ENCODE data around the gene SNPH. TPM values are rescaled to one million over a fixed set of nuclear protein-coding genes. Genes with fewer than 3 reads are reported as not detected.
"Not testable (repeated sequence)": the region's sequence is repeated elsewhere in the genome, so short reads cannot be mapped to it uniquely, and the experiment has no call there.

The SNPH gene
- total RNA-seq, 1 experiment from 2014 or later, result 21.4 TPM

DNA sequence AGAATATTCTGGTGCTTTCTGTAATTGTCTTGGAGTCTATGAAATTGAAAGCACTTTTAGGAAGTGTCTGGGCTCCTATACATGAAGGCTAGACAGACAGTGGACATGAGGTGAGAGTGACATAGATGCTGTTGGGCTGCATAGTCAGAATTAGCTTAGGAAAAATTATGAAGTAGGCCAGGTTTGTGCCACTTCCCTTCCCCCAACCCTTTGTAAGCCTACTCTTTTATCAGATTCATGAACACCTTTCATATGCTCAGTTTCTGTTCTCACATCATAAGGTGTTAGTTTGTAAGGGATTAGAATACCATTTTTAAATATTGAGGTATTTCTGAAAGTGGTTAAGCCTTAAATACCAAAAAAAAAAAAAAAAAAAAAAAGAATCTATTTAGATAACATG lies 18.4 kb upstream of the SNPH start:
- H3K27ac ChIP-seq (ENCODE audit: low read length), result no peak overlapping the region
- no peak overlapping the region for H3K4me3 ChIP-seq (ENCODE audit: low read length)
- BruUV-seq (replicated peaks), result no TSS peak
- POLR2A ChIA-PET (ENCODE audit: unreplicated experiment), result no interaction called here
- CTCF ChIA-PET, result no interaction called here
- H2AFZ ChIP-seq (ENCODE audit: low read length), result no peak overlapping the region
- no peaks in the 10 kb centered on the region for H3F3A ChIP-seq (ENCODE audit: low read length, unreplicated experiment)
- H3K4me1 ChIP-seq (ENCODE audit: insufficient read depth, low read length), result 0 out of 2 replicates have a peak, but pooled peaks cover 5% of the 10 kb centered on the region
- intact Hi-C loops (cut with micrococcal nuclease), result no loop called here
- TF ChIP-seq, protein P1, sequence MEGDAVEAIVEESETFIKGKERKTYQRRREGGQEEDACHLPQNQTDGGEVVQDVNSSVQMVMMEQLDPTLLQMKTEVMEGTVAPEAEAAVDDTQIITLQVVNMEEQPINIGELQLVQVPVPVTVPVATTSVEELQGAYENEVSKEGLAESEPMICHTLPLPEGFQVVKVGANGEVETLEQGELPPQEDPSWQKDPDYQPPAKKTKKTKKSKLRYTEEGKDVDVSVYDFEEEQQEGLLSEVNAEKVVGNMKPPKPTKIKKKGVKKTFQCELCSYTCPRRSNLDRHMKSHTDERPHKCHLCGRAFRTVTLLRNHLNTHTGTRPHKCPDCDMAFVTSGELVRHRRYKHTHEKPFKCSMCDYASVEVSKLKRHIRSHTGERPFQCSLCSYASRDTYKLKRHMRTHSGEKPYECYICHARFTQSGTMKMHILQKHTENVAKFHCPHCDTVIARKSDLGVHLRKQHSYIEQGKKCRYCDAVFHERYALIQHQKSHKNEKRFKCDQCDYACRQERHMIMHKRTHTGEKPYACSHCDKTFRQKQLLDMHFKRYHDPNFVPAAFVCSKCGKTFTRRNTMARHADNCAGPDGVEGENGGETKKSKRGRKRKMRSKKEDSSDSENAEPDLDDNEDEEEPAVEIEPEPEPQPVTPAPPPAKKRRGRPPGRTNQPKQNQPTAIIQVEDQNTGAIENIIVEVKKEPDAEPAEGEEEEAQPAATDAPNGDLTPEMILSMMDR (conservative IDR thresholded peaks at IDR 0.05; ENCODE audit: low read depth, low read length), result no peak
- TF ChIP-seq EZH2 (IDR thresholded peaks at IDR 0.05; ENCODE audit: low read length, unreplicated experiment) (no peak), EZH2phosphoT487 (IDR thresholded peaks at IDR 0.05; ENCODE audit: borderline replicate concordance, low read length) (no peak)
- 0 out of 2 replicates have a peak, but pooled peaks cover 8% of the 10 kb centered on the region for H3K27me3 ChIP-seq (ENCODE audit: low read length)
- no peaks in the 10 kb centered on the region for H4K20me1 ChIP-seq (ENCODE audit: low read length)
- no peak overlapping the region for H3K4me2 ChIP-seq (ENCODE audit: low read length)
- H3K36me3 ChIP-seq (ENCODE audit: low read depth, low read length), result no peaks in the 10 kb centered on the region
- ATAC-seq (no peak), DNase-seq (no peak)
- H3K9ac ChIP-seq (ENCODE audit: low read length), result no peak overlapping the region
- H3K79me2 ChIP-seq (ENCODE audit: low read length), result no peaks in the 10 kb centered on the region
- no peaks in the 10 kb centered on the region for H3K9me2 ChIP-seq (replicated peaks; ENCODE audit: low read length)
- H3K9me3 ChIP-seq (ENCODE audit: low read length), result no peaks in the 10 kb centered on the region

DNA sequence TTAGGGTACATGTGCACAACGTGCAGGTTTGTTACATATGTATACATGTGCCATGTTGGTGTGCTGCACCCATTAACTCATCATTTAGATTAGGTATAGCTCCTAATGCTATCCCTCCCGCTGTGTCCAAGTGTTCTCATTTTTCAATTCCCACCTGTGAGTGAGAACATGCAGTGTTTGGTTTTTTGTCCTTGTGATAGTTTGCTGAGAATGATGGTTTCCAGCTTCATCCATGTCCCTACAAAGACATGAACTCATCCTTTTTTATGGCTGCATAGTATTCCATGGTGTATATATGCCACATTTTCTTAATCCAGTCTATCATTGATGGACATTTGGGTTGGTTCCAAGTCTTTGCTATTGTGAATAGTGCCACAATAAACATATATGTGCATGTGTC lies 15.8 kb upstream of the SNPH start:
- H3K9me3 ChIP-seq (ENCODE audit: low read length); BruUV-seq (replicated peaks); H3K4me3 ChIP-seq (ENCODE audit: low read length); H3K27me3 ChIP-seq (ENCODE audit: low read length); H3K9ac ChIP-seq (ENCODE audit: low read length); CTCF ChIA-PET; H3K9me2 ChIP-seq (replicated peaks; ENCODE audit: low read length); H3K36me3 ChIP-seq (ENCODE audit: low read depth, low read length); ATAC-seq; DNase-seq; intact Hi-C loops (cut with micrococcal nuclease); H3K27ac ChIP-seq (ENCODE audit: low read length); POLR2A ChIA-PET (ENCODE audit: unreplicated experiment); H3K4me1 ChIP-seq (ENCODE audit: insufficient read depth, low read length); H3F3A ChIP-seq (ENCODE audit: low read length, unreplicated experiment); H4K20me1 ChIP-seq (ENCODE audit: low read length); H2AFZ ChIP-seq (ENCODE audit: low read length); H3K4me2 ChIP-seq (ENCODE audit: low read length); H3K79me2 ChIP-seq (ENCODE audit: low read length): not testable (repeated sequence)

DNA sequence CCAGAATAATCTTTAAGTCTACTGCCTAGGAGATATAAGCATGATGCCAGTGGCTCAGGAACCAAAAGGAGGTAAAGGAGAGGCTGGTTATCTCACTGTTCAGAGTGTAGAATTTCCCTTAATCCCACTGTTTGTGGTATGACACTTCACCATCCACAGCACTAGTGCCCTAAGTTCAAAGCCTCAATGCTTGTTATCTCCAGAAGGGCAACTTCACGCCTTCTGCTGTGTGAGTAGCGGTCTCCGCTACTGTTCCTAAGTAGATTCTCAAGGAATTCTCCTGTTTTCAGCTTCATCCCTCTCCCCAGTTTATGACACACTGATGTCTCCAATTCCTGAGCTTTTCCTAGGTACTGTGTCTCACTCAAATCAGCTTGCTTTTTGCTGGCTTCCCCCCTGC lies 13.7 kb upstream of the SNPH start:
- no peaks in the 10 kb centered on the region for H3K9me2 ChIP-seq (replicated peaks; ENCODE audit: low read length)

More for the DNA sequence above, 13.7 kb upstream of the SNPH start:
- TF ChIP-seq EZH2phosphoT487 (IDR thresholded peaks at IDR 0.05; ENCODE audit: borderline replicate concordance, low read length) (no peak), EZH2 (IDR thresholded peaks at IDR 0.05; ENCODE audit: low read length, unreplicated experiment) (no peak)
- TF ChIP-seq, protein P1 (conservative IDR thresholded peaks at IDR 0.05; ENCODE audit: low read depth, low read length), result no peak
- H2AFZ ChIP-seq (ENCODE audit: low read length), result no peak overlapping the region
- no peaks in the 10 kb centered on the region for H3K9me3 ChIP-seq (ENCODE audit: low read length)
- no peaks in the 10 kb centered on the region for H3K79me2 ChIP-seq (ENCODE audit: low read length)
- H3K4me3 ChIP-seq (ENCODE audit: low read length), result no peak overlapping the region
- intact Hi-C loops (cut with micrococcal nuclease), result no loop called here
- peaks cover 16% of the 10 kb centered on the region for H3K27me3 ChIP-seq (ENCODE audit: low read length)
- no peaks in the 10 kb centered on the region for H3K4me1 ChIP-seq (ENCODE audit: insufficient read depth, low read length)
- no peak overlapping the region for H3K4me2 ChIP-seq (ENCODE audit: low read length)
- DNase-seq (no peak), ATAC-seq (no peak)
- H3F3A ChIP-seq (ENCODE audit: low read length, unreplicated experiment), result no peaks in the 10 kb centered on the region
- no peaks in the 10 kb centered on the region for H3K36me3 ChIP-seq (ENCODE audit: low read depth, low read length)
- no peak overlapping the region for H3K27ac ChIP-seq (ENCODE audit: low read length)
- ChIA-PET POLR2A (ENCODE audit: unreplicated experiment) (no interaction called here), CTCF (no interaction called here)
- H4K20me1 ChIP-seq (ENCODE audit: low read length), result no peaks in the 10 kb centered on the region
- no TSS peak for BruUV-seq (replicated peaks)
- H3K9ac ChIP-seq (ENCODE audit: low read length), result no peak overlapping the region
